Stimulated activated CD4-positive, alpha-beta T cell treated with anti-CD3 and anti-CD28 coated beads, Interleukin-4, amount 100 ng/mL, for 4 hours (primary cell): ENCODE measurements around the gene ZNF556.

Experiments
- DNase-seq, 2 experiments: peaks; one replicate each; pipeline ENCODE4 v3.0.0-alpha.2; 2020

ZNF556 gene

GRCh38 chr19:2912306-2912705 is 45.2 kb downstream of the ZNF556 start:
- DNase-seq, result no peak

- DNase-seq, result no peak
Observed at GRCh38 chr19:2917275-2918184, 50.4 kb downstream of the ZNF556 start.

- DNase-seq, result no peak
Observed at GRCh38 chr19:2922987-2923386, 55.9 kb downstream of the ZNF556 start.

- DNase-seq, result no peak
Observed at GRCh38 chr19:2923510-2923909, 56.4 kb downstream of the ZNF556 start.

GRCh38 chr19:2926341-2927031 is 59.4 kb downstream of the ZNF556 start:
- no peak for DNase-seq

- no peak for DNase-seq
Observed at GRCh38 chr19:2927032-2927430, 59.9 kb downstream of the ZNF556 start.
